GM10847 (cell line): ENCODE data around the gene LRIT2.

Experiments used
- POLR2A ChIP-seq: IDR thresholded peaks from 2 replicates; pipeline ENCODE4 v1.6.1; 2011; ENCODE audit not compliant: insufficient read length; ENCODE audit errors: extremely low read depth

The LRIT2 gene

GRCh38 chr10:84225427-84226173, at the start of gene LRIT2:
Gene LRIT2 (minus strand): TSS chr10:84225544. CDS start chr10:84225520, 24 bp downstream.
- no peak for TF ChIP-seq POLR2A

GRCh38 chr10:84270708-84271107, 45.4 kb upstream of the LRIT2 start:
- TF ChIP-seq POLR2A, result no peak

GRCh38 chr10:84269773-84270172, 44.4 kb upstream of the LRIT2 start:
- TF ChIP-seq POLR2A, result no peak

- TF ChIP-seq POLR2A, result no peak
These were observed 43.8 kb upstream of the LRIT2 start for GRCh38 chr10:84269162-84269561.

GRCh38 chr10:84267503-84268126, 42.3 kb upstream of the LRIT2 start:
- TF ChIP-seq POLR2A, result no peak

- no peak for TF ChIP-seq POLR2A
These were observed 40.1 kb upstream of the LRIT2 start for GRCh38 chr10:84265418-84265817.

GRCh38 chr10:84264611-84265141, 39.3 kb upstream of the LRIT2 start:
- no peak for TF ChIP-seq POLR2A

GRCh38 chr10:84263716-84264115, 38.4 kb upstream of the LRIT2 start:
- no peak for TF ChIP-seq POLR2A

- TF ChIP-seq POLR2A, result no peak
These were observed 37.0 kb upstream of the LRIT2 start for GRCh38 chr10:84262190-84262956.

GRCh38 chr10:84261236-84261915, 36.0 kb upstream of the LRIT2 start:
- no peak for TF ChIP-seq POLR2A

- TF ChIP-seq POLR2A, result no peak
These were observed 32.8 kb upstream of the LRIT2 start for GRCh38 chr10:84258034-84258695.

- no peak for TF ChIP-seq POLR2A
These were observed 32.1 kb upstream of the LRIT2 start for GRCh38 chr10:84257343-84258020.

- no peak for TF ChIP-seq POLR2A
These were observed 31.4 kb upstream of the LRIT2 start for GRCh38 chr10:84256510-84257342.
